CD4-positive, alpha-beta T cell treated with Interleukin-6 for 4 hours (primary cell): ENCODE data around the gene ERMAP.

ENCODE experiments used
- DNase-seq: peaks from one replicate; pipeline ENCODE4 v3.0.0-alpha.2; 2020; ENCODE audit warnings: mixed read lengths

The ERMAP gene

DNA sequence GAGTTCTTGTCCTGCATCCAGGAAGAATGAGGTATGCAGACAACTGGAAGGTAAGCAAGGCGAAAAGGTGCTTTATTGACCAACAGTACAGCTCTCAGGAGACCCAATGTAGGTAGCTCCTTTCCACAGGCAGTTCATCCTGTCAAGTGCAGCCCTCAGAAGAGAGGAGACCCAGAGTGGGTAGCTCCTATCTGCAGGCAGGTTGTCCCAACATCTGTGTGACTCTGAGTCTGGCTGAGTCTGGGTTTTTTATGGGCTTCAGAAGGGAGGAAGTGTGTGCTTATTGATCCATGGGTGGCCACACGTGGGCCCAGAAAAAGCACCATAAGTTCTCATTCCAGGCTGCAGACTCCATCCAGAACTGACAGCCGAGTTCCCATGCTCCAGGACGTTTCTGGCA is 63.5 kb downstream of the ERMAP start:
- no peak for DNase-seq

DNA sequence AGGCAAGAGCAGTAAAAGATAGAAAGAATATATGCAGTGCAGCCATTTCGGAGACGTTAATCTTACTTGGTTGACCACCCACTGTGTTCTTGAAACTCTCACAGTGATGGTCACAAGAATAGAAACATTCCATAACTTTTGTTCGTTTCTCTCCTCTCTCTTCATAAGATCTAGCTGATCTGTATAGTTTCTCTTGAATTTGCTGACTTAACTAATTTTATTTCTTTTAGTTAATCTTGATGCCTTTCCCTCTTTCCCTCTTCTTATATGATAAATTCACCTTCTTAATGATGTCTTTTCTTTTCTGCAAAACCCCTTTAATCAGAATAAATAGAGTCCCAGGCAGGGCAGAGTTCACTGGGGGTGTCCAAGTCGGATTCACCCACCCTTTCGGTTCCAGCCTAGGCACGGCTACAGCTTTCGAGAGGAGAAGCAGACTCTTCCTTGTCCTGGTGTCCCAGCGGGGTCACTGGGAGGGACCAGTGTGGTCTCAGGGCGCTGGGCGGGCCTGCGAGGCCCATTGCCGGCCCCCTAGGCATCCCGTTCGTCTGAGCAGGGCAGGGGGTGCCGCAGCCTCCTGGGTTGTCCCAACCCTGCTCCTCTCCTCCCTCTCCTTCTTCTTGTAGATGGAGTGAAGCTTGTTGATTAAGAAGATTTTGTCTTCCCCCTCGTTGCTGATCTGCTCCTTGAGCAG is 69.3 kb downstream of the ERMAP start:
- no peak for DNase-seq

DNA sequence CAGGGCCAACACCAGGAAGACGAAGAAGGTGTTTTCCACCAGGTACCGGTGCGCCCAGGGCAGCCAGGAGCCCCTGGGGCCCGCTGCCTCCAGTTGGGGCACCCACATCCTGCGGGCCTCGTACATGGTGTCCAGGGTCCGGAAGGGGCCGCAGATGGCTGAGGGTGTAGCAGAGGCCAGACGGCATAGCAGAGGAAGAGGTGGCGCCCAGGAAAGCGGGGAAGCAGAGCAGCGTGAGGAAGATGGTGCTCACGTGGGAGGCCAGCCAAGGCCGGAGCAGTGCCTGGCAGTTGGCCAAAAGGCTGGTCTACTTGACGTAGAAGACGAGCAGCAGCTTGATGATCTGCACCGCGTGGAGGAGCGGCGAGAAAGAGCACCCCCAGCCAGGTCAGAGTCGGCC is 69.9 kb downstream of the ERMAP start:
- DNase-seq = no peak

DNA sequence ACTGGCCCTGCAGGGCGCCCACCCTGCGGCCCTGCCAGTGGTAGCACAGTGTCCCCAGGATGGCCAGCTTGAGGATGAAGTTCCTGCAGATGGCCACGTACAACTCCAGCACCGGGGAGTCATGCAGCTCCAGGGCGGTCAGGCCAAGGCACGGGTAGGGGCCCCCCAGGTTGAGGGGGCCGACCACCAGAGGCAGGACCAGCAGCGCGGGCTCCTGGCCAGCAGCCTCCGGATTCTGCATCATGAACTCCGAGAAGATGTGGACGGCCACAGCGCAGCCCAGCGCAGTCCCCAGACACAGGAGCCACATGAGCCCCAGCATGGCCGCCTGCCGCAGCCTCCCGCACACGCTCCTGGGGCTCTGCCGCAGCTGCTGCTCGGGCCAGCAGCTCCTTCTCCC is 70.4 kb downstream of the ERMAP start:
- DNase-seq = no peak

DNA sequence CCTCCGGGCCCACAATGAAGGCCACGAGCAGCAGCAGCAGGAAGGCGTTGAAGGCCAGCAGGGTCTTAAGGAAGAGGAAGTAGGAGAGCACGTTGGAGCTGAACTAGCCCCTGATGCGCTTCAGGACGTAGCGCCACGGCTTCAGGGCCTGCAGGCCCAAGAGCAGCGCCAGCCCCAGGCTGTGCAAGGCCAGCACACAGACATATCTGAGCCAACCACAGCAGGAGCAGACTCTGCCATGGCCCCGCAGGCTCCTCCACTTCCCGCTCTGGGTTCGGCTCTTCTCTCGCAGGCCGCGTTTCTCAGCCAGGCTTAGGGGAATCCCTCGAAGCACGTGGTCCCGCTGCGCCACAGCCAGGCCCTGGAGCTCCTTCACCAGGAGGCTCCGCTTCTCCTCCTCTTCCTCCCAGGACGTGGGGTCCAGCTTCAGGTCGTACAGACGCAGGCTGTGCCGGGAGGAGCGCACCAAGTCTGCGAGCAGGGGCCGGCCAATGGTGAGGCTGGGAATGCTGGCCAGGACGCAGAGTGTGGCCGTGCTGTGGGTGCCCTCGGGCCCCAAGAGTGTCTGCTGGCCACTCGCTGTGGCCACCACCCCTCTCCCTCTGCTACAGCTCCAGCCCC is 71.2 kb downstream of the ERMAP start:
- no peak for DNase-seq

DNA sequence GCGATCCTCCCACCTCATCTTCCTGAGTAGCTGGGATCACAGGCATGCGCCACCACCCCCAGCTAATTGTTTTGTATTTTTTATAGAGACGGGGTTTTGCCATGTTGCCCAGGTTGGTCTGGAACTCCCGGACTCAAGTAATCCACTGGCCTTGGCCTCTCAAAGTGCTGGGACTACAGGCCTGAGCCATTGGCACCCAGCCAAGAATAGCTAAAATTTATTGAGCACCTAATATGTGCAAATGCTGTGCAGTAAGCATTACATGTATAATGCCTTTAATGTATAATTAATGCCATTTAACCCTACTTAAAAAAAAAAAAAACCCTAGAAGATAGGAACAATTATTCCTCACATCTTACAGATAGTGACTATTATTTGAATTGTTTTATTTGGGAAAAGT is 72.3 kb downstream of the ERMAP start:
- DNase-seq = no peak

DNA sequence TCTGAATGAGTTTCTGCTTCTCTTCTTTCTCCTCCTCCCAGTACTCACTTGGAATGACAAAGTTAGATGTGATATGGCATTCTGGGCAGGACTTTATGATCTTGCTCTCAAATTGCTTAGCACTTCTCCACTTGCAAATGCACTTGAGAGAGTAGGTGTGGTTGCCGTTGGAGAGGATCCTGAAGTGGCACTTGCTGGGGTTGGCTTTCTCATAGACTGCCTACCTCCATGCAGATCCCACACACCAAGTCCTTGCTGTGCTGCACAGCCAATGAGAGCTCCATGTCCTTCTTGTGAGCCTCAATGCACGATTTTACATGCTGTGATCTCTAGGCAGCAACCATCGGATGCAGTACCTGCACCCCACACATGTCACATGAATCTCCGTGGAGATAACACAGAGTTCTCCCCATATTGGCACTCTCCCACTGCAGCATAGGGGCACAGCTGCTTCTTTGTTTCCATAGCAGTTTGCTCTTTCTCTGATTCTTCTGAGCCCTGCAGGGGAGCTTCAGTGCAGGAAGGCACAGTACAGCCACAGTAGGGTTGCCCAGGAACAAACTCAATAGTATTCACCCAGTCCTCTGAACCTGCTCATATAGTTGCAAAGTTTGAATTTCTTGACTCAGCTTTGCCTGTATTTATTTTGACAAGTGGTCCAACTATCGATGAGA is 74.7 kb downstream of the ERMAP start:
- DNase-seq = no peak
